ENCODE measurements around the gene RUNX1. TPM values are rescaled to one million over a fixed set of nuclear protein-coding genes. Genes with fewer than 3 reads are reported as not detected.

RUNX1 gene
- total and polyA plus RNA-seq, 10 of the 15 experiments (the other 5 are each of a cell fraction or from before 2014, with no cell fraction given): 0.90 to 15.2 (median 4.1) TPM

DNA sequence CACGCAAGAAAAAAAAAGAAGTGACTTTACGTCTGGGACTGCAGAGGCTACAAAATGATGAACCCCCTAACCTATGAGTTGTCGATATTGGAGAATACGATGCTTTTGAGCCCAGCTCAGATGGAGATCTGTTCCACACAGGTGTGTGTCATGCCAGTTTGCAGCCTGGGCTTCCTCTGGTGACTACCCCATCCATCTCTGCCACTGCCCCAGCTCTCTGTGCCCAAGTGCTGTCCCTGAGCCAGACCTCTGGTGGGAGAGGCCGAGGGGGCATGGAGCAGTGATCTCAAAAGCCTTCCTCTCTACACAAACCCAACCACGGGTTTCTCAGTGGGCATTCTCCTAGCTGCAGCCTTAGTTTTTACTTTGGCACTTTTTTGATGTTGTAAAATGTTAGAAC is 239.3 kb downstream of the RUNX1 start:
- TF ChIP-seq, protein P1, sequence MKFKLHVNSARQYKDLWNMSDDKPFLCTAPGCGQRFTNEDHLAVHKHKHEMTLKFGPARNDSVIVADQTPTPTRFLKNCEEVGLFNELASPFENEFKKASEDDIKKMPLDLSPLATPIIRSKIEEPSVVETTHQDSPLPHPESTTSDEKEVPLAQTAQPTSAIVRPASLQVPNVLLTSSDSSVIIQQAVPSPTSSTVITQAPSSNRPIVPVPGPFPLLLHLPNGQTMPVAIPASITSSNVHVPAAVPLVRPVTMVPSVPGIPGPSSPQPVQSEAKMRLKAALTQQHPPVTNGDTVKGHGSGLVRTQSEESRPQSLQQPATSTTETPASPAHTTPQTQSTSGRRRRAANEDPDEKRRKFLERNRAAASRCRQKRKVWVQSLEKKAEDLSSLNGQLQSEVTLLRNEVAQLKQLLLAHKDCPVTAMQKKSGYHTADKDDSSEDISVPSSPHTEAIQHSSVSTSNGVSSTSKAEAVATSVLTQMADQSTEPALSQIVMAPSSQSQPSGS (IDR thresholded peaks at IDR 0.05; ENCODE audit: low read length): no peak
- TF ChIP-seq ETV6 (conservative IDR thresholded peaks at IDR 0.05 in 1 of 2, IDR thresholded peaks at IDR 0.05 in 1 of 2; ENCODE audit: borderline replicate concordance in 1 of 2, low read depth in 1 of 2) (no peak), ZNF24 (IDR thresholded peaks at IDR 0.05) (no peak), TCF12 (IDR thresholded peaks at IDR 0.05; ENCODE audit: low read depth, low read length) (no peak), CHD1 (IDR thresholded peaks at IDR 0.05; ENCODE audit: low read depth, low read length) (no peak), SMC3 (IDR thresholded peaks at IDR 0.05; ENCODE audit: borderline replicate concordance, low read length) (no peak), PAX5 (IDR thresholded peaks at IDR 0.05; ENCODE audit: borderline replicate concordance, low read depth, low read length) (no peak), ZZZ3 (IDR thresholded peaks at IDR 0.05; ENCODE audit: control insufficient read depth, insufficient read length, low read depth) (no peak)
- TF ChIP-seq, protein P2, sequence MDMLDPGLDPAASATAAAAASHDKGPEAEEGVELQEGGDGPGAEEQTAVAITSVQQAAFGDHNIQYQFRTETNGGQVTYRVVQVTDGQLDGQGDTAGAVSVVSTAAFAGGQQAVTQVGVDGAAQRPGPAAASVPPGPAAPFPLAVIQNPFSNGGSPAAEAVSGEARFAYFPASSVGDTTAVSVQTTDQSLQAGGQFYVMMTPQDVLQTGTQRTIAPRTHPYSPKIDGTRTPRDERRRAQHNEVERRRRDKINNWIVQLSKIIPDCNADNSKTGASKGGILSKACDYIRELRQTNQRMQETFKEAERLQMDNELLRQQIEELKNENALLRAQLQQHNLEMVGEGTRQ (IDR thresholded peaks at IDR 0.05; ENCODE audit: borderline replicate concordance, low read depth, low read length): no peak
- TF ChIP-seq, protein P3, sequence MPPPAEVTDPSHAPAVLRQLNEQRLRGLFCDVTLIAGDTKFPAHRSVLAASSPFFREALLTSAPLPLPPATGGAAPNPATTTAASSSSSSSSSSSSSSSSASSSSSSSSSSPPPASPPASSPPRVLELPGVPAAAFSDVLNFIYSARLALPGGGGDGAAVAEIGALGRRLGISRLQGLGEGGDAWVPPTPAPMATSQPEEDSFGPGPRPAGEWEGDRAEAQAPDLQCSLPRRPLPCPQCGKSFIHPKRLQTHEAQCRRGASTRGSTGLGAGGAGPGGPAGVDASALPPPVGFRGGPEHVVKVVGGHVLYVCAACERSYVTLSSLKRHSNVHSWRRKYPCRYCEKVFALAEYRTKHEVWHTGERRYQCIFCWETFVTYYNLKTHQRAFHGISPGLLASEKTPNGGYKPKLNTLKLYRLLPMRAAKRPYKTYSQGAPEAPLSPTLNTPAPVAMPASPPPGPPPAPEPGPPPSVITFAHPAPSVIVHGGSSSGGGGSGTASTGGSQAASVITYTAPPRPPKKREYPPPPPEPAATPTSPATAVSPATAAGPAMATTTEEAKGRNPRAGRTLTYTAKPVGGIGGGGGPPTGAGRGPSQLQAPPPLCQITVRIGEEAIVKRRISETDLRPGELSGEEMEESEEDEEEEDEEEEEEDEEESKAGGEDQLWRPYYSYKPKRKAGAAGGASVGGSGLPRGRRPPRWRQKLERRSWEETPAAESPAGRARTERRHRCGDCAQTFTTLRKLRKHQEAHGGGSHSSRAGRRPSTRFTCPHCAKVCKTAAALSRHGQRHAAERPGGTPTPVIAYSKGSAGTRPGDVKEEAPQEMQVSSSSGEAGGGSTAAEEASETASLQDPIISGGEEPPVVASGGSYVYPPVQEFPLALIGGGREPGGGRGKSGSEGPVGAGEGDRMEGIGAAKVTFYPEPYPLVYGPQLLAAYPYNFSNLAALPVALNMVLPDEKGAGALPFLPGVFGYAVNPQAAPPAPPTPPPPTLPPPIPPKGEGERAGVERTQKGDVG (CRISPR knock-in tag; IDR thresholded peaks at IDR 0.05): no peak
- TF ChIP-seq, protein P4, sequence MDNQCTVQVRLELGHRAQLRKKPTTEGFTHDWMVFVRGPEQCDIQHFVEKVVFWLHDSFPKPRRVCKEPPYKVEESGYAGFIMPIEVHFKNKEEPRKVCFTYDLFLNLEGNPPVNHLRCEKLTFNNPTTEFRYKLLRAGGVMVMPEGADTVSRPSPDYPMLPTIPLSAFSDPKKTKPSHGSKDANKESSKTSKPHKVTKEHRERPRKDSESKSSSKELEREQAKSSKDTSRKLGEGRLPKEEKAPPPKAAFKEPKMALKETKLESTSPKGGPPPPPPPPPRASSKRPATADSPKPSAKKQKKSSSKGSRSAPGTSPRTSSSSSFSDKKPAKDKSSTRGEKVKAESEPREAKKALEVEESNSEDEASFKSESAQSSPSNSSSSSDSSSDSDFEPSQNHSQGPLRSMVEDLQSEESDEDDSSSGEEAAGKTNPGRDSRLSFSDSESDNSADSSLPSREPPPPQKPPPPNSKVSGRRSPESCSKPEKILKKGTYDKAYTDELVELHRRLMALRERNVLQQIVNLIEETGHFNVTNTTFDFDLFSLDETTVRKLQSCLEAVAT (IDR thresholded peaks at IDR 0.05): no peak
- ChIA-PET SMC1A (ENCODE audit: uncharacterized antibody, unreplicated experiment) (interaction anchor here (1.4 kb wide), 1 partner anchor 19 kb away, joined by 3 read pairs; no protein-coding TSS in a partner anchor), CTCF (interaction anchor here (0.6 to 1.2 kb wide), 2 partner anchors 9 to 67 kb away, joined by 3 to 4 read pairs; no protein-coding TSS in a partner anchor), POLR2A (no interaction called here), RAD21 (ENCODE audit: unreplicated experiment) (interaction anchor here (2.0 kb wide), 1 partner anchor 36 kb away, joined by 5 read pairs; no protein-coding TSS in a partner anchor)
- Histone ChIP-seq H3K9ac (ENCODE audit: control insufficient read depth, insufficient read depth, low read length) (no peak overlapping the region), H3K9me3 (replicated peaks; ENCODE audit: control insufficient read depth, insufficient read depth, low read length) (no peaks in the 10 kb centered on the region), H4K20me1 (ENCODE audit: control insufficient read depth, insufficient read depth) (no peaks in the 10 kb centered on the region; the same call in 1 of the 2 replicates), H3K27ac (ENCODE audit: control insufficient read depth, insufficient read depth) (no peak overlapping the region), H3K4me2 (ENCODE audit: control insufficient read depth, insufficient read depth) (no peak overlapping the region), H3K79me2 (ENCODE audit: control insufficient read depth, insufficient read depth, low read length) (no peaks in the 10 kb centered on the region), H2AFZ (ENCODE audit: control insufficient read depth, low read depth, low read length) (no peak overlapping the region), H3K4me1 (ENCODE audit: control insufficient read depth, insufficient read depth, low read length) (peaks cover 15% of the 10 kb centered on the region), H3K36me3 (ENCODE audit: control insufficient read depth in 2 of 2, insufficient read depth in 2 of 2, low read length in 1 of 2) (no peaks in the 10 kb centered on the region), H3K4me3 (no peak overlapping the region), H3K27me3 (replicated peaks in 1 of 2; ENCODE audit: control insufficient read depth in 2 of 2, insufficient read depth in 2 of 2, low read length in 1 of 2) (no peaks in the 10 kb centered on the region)
- in situ Hi-C loops (cut with MboI) (no loop called here), intact Hi-C loops (cut with micrococcal nuclease; ENCODE audit: unreplicated experiment) (loop anchor here (5.0 kb wide), 1 partner anchor 57 kb away; no protein-coding TSS in a partner anchor)
- FAIRE-seq (no peak), DNase-seq (ENCODE audit: low read depth, low spot score) (no peak), ATAC-seq (no peak)
- BruUV-seq (replicated peaks): no TSS peak
- WGBS (ENCODE audit: insufficient coverage, insufficient replicate concordance, low lambda C conversion rate, missing lambda C conversion rate): 83% methylated on average over 6 of the region's 6 CpGs

Measured in GM12878 (cell line).